Suprapubic skin (tissue), 4 donors: ENCODE measurements around the gene PLA2G3.

Experiments
- EP300 ChIP-seq: sonication (generic); formaldehyde crosslinking; IDR thresholded peaks from one replicate; pipeline ENCODE4 v1.6.1; 2017; ENCODE audit warnings: antibody characterized with exemption
- POLR2A ChIP-seq, 2 donors: fragments of 450-650 bp; IDR thresholded peaks; one replicate each; pipeline ENCODE4 v1.6.1; 2017; ENCODE audit warnings: antibody characterized with exemption in 2 of 2, mild to moderate bottlenecking in 2 of 2, moderate library complexity in 2 of 2
- POLR2AphosphoS5 ChIP-seq, 3 donors: sonication (generic); formaldehyde crosslinking; IDR thresholded peaks; one replicate each; pipeline ENCODE4 v1.6.1; 2017; ENCODE audit warnings: antibody characterized with exemption in 3 of 3
- TF ChIP-seq, protein P1 (sequence below), 2 donors: fragments of 200-600 bp in 1 of 2; fragments of 450-650 bp in 1 of 2; sonication (generic) in 1 of 2; IDR thresholded peaks; one replicate each; pipeline ENCODE4 v1.5.1; 2016 to 2019; ENCODE audit warnings: antibody characterized with exemption in 2 of 2, mild to moderate bottlenecking in 1 of 2, moderate library complexity in 1 of 2

DNA sequence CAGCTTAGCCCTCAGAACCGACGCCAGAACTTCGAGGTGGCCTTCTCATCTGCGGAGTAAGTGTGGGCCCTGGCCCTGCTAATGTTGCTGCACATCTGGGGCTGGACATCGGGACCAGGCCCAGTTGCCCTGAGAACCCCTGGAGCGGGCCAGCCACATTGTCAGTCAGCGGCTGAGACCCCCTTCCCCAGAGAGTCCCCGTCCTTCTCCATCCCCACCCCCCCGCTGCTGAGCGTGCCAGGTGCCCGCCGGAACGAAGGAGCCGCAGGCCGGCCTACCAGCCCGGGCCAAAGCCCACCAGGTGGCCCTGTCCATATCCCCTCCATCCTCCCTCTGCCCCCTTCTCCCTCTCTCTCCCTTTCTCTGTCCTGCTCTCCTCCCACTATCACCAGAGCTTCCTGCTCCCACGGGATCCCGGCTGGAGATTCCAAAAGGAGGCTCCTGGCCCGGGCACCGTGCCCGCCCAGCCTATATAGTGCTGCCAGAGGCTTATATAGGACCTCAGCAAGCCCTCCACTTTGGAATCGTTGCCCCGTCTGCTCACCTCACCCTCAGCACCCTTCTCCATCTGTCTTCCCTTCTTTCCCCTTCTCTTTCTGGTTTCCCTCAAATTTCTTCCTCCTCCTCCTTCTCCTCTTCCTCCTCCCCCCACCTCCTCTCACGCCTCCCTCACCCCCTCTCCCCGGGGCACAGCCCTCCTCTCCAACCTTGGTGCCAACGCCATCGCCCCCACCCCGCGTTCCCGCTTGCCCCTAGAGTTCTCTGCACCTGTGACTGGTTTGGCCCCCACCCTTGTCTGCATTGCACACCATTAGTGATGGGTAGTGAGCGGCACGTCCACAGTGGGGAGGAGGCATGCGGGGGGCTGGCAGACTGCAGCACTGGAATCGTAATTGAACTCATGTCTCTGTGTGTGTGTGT lies 40.2 kb downstream of the PLA2G3 start:
- TF ChIP-seq, protein P1, sequence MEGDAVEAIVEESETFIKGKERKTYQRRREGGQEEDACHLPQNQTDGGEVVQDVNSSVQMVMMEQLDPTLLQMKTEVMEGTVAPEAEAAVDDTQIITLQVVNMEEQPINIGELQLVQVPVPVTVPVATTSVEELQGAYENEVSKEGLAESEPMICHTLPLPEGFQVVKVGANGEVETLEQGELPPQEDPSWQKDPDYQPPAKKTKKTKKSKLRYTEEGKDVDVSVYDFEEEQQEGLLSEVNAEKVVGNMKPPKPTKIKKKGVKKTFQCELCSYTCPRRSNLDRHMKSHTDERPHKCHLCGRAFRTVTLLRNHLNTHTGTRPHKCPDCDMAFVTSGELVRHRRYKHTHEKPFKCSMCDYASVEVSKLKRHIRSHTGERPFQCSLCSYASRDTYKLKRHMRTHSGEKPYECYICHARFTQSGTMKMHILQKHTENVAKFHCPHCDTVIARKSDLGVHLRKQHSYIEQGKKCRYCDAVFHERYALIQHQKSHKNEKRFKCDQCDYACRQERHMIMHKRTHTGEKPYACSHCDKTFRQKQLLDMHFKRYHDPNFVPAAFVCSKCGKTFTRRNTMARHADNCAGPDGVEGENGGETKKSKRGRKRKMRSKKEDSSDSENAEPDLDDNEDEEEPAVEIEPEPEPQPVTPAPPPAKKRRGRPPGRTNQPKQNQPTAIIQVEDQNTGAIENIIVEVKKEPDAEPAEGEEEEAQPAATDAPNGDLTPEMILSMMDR (IDR thresholded peaks at IDR 0.05): no peak
- TF ChIP-seq POLR2A (IDR thresholded peaks at IDR 0.05) (no peak), POLR2AphosphoS5 (IDR thresholded peaks at IDR 0.05) (no peak), EP300 (no peak)
